Neural cell (in vitro differentiated cells): ENCODE data around the gene SLC16A10. TPM values are rescaled to one million over a fixed set of nuclear protein-coding genes. Genes with fewer than 3 reads are reported as not detected.

ENCODE experiments used
- H2AFZ ChIP-seq: fragments of 200-600, 300-800 bp; sonication (generic), shearing (Covaris generic); 2 replicates; pipeline ENCODE4 v1.6.0; 2014; ENCODE audit warnings: low read depth, mild to moderate bottlenecking, antibody characterized with exemption, low read length, moderate library complexity
- H3F3A ChIP-seq: fragments of 200-600 bp; shearing (Covaris generic); 2 replicates; pipeline ENCODE4 v1.6.1; 2016; ENCODE audit warnings: mild to moderate bottlenecking, moderate library complexity, mixed read lengths, antibody characterized with exemption, low read length; ENCODE audit not compliant: insufficient read depth, poor library complexity, severe bottlenecking
- H3K27ac ChIP-seq: fragments of 200-600, 300-800 bp; sonication (generic), shearing (Covaris generic); 2 replicates; pipeline ENCODE4 v1.5.1; 2014; ENCODE audit warnings: mild to moderate bottlenecking, low read length, moderate library complexity
- H3K27me3 ChIP-seq: fragments of 300-800, 200-600 bp; sonication (generic), shearing (Covaris generic); 2 replicates; pipeline ENCODE4 v1.6.0; 2014; ENCODE audit warnings: mild to moderate bottlenecking, low read depth, low read length, moderate library complexity; ENCODE audit not compliant: insufficient read depth
- H3K36me3 ChIP-seq: fragments of 300-800, 200-600 bp; sonication (generic), shearing (Covaris generic); 2 replicates; pipeline ENCODE4 v1.5.1; 2014; ENCODE audit warnings: mild to moderate bottlenecking, antibody characterized with exemption, low read length, moderate library complexity; ENCODE audit not compliant: insufficient read depth
- H3K4me2 ChIP-seq: fragments of 300-800, 200-600 bp; sonication (generic), shearing (Covaris generic); 2 replicates; pipeline ENCODE4 v1.6.0; 2014; ENCODE audit warnings: mild to moderate bottlenecking, low read length
- H3K4me3 ChIP-seq: fragments of 300-800, 200-600 bp; sonication (generic), shearing (Covaris generic); 2 replicates; pipeline ENCODE4 v1.5.1; 2014; ENCODE audit warnings: mild to moderate bottlenecking, low read length, moderate library complexity
- H3K79me2 ChIP-seq: fragments of 200-600 bp; shearing (Covaris generic); replicated peaks from 2 replicates; pipeline ENCODE4 v1.6.0; 2014; ENCODE audit warnings: mild to moderate bottlenecking, low read length, moderate library complexity; ENCODE audit not compliant: insufficient read depth
- H3K9ac ChIP-seq: fragments of 300-800, 200-600 bp; sonication (generic), shearing (Covaris generic); 2 replicates; pipeline ENCODE4 v1.6.1; 2016; ENCODE audit warnings: mild to moderate bottlenecking, low read length, mixed read lengths
- H3K9me2 ChIP-seq: fragments of 200-600 bp; shearing (Covaris generic); 2 replicates; pipeline ENCODE4 v1.6.1; 2016; ENCODE audit warnings: mild to moderate bottlenecking, low read length, mixed read lengths; ENCODE audit not compliant: insufficient read depth
- H3K9me3 ChIP-seq: fragments of 200-600, 300-800 bp; sonication (generic), shearing (Covaris generic); 2 replicates; pipeline ENCODE4 v1.6.1; 2016; ENCODE audit warnings: mild to moderate bottlenecking, mixed run types, low read length, moderate library complexity, mixed read lengths
- H4K20me1 ChIP-seq: fragments of 200-600 bp; shearing (Covaris generic); 2 replicates; pipeline ENCODE4 v1.6.1; 2016; ENCODE audit warnings: mild to moderate bottlenecking, mixed run types; ENCODE audit not compliant: insufficient read depth
- EP300 ChIP-seq: fragments of 450-650 bp; conservative IDR thresholded peaks from 2 replicates; pipeline ENCODE4 v1.6.1; 2014; ENCODE audit warnings: antibody characterized with exemption, mild to moderate bottlenecking, moderate library complexity; ENCODE audit not compliant: poor library complexity, severe bottlenecking
- EZH2 ChIP-seq: fragments of 200-600, 300-800 bp; shearing (Covaris generic), sonication (generic); IDR thresholded peaks from 2 replicates; pipeline ENCODE4 v1.6.1; 2014; ENCODE audit warnings: antibody characterized with exemption, low read length, borderline replicate concordance, mild to moderate bottlenecking; ENCODE audit not compliant: insufficient read depth, poor library complexity, severe bottlenecking
- MXI1 ChIP-seq: fragments of 450-650 bp; conservative IDR thresholded peaks from 2 replicates; pipeline ENCODE4 v1.6.1; 2014; ENCODE audit warnings: antibody characterized with exemption, mild to moderate bottlenecking; ENCODE audit not compliant: poor library complexity, severe bottlenecking
- POLR2AphosphoS5 ChIP-seq: IDR thresholded peaks from 2 replicates; pipeline ENCODE4 v1.6.1; 2012
- RAD21 ChIP-seq: fragments of 450-650 bp; conservative IDR thresholded peaks from 2 replicates; pipeline ENCODE4 v1.6.1; 2014; ENCODE audit warnings: antibody characterized with exemption, mild to moderate bottlenecking, moderate library complexity
- SMC3 ChIP-seq: fragments of 450-650 bp; conservative IDR thresholded peaks from 2 replicates; pipeline ENCODE4 v1.6.1; 2014; ENCODE audit warnings: antibody characterized with exemption, mild to moderate bottlenecking, moderate library complexity; ENCODE audit not compliant: poor library complexity
- TAF1 ChIP-seq: IDR thresholded peaks from 2 replicates; pipeline ENCODE4 v1.6.1; 2012; ENCODE audit warnings: low read depth
- polyA plus RNA-seq: library from polyadenylated mRNA; depleted of rRNA; stranded (reverse); fragments of >200 nt; gene quantifications from 2 replicates; pipeline ENCODE4 v1.2.3, GENCODE V29; 2014
- TF ChIP-seq, protein P1 (sequence below): IDR thresholded peaks from 2 replicates; pipeline ENCODE4 v1.6.1; 2012; ENCODE audit warnings: borderline replicate concordance
- TF ChIP-seq, protein P2 (sequence below): fragments of 450-650 bp; IDR thresholded peaks from 2 replicates; pipeline ENCODE4 v1.5.1; 2014; ENCODE audit warnings: antibody characterized with exemption, mild to moderate bottlenecking, moderate library complexity; ENCODE audit not compliant: poor library complexity, severe bottlenecking

SLC16A10 gene
- polyA plus RNA-seq, 1 donor from 2014 or later = 1.5 TPM

DNA sequence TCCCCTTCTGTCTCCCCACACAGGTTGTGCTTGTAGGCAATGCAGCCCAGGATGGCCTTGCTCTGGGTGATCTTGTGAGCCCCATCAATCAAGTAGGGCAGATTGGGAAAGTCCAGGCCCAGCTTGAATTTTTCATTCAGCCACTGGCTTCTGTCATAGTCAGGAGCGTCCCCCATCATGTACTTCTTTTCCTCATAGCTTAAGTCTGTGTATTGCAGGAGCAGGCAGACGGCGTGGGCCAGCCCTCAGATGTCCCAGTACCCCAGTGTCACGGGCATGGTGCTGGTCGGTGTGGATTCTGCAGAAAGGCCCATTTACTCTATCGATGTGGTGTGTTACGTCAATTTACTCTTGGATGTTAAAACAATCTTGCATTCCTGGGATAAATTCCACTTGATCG lies 40.1 kb upstream of the SLC16A10 start:
- no peak overlapping the region for H2AFZ ChIP-seq
- no peaks in the 10 kb centered on the region for H3K9me2 ChIP-seq
- no peaks in the 10 kb centered on the region for H3K27me3 ChIP-seq
- H4K20me1 ChIP-seq = no peaks in the 10 kb centered on the region
- no peak overlapping the region for H3K27ac ChIP-seq
- no peak overlapping the region for H3K4me3 ChIP-seq
- H3K4me2 ChIP-seq = no peak overlapping the region
- no peaks in the 10 kb centered on the region for H3K9me3 ChIP-seq
- TF ChIP-seq EP300 = no peak
- TF ChIP-seq TAF1 = no peak
- TF ChIP-seq POLR2AphosphoS5 = no peak
- TF ChIP-seq, protein P1, sequence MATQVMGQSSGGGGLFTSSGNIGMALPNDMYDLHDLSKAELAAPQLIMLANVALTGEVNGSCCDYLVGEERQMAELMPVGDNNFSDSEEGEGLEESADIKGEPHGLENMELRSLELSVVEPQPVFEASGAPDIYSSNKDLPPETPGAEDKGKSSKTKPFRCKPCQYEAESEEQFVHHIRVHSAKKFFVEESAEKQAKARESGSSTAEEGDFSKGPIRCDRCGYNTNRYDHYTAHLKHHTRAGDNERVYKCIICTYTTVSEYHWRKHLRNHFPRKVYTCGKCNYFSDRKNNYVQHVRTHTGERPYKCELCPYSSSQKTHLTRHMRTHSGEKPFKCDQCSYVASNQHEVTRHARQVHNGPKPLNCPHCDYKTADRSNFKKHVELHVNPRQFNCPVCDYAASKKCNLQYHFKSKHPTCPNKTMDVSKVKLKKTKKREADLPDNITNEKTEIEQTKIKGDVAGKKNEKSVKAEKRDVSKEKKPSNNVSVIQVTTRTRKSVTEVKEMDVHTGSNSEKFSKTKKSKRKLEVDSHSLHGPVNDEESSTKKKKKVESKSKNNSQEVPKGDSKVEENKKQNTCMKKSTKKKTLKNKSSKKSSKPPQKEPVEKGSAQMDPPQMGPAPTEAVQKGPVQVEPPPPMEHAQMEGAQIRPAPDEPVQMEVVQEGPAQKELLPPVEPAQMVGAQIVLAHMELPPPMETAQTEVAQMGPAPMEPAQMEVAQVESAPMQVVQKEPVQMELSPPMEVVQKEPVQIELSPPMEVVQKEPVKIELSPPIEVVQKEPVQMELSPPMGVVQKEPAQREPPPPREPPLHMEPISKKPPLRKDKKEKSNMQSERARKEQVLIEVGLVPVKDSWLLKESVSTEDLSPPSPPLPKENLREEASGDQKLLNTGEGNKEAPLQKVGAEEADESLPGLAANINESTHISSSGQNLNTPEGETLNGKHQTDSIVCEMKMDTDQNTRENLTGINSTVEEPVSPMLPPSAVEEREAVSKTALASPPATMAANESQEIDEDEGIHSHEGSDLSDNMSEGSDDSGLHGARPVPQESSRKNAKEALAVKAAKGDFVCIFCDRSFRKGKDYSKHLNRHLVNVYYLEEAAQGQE = no peak
- TF ChIP-seq, protein P2, sequence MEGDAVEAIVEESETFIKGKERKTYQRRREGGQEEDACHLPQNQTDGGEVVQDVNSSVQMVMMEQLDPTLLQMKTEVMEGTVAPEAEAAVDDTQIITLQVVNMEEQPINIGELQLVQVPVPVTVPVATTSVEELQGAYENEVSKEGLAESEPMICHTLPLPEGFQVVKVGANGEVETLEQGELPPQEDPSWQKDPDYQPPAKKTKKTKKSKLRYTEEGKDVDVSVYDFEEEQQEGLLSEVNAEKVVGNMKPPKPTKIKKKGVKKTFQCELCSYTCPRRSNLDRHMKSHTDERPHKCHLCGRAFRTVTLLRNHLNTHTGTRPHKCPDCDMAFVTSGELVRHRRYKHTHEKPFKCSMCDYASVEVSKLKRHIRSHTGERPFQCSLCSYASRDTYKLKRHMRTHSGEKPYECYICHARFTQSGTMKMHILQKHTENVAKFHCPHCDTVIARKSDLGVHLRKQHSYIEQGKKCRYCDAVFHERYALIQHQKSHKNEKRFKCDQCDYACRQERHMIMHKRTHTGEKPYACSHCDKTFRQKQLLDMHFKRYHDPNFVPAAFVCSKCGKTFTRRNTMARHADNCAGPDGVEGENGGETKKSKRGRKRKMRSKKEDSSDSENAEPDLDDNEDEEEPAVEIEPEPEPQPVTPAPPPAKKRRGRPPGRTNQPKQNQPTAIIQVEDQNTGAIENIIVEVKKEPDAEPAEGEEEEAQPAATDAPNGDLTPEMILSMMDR = no peak
- TF ChIP-seq SMC3 = no peak
- no peak for TF ChIP-seq RAD21
- no peak for TF ChIP-seq EZH2
- TF ChIP-seq MXI1 = no peak
- no peaks in the 10 kb centered on the region for H3K79me2 ChIP-seq
- H3F3A ChIP-seq = no peaks in the 10 kb centered on the region
- no peak overlapping the region for H3K9ac ChIP-seq
- H3K36me3 ChIP-seq = no peaks in the 10 kb centered on the region

DNA sequence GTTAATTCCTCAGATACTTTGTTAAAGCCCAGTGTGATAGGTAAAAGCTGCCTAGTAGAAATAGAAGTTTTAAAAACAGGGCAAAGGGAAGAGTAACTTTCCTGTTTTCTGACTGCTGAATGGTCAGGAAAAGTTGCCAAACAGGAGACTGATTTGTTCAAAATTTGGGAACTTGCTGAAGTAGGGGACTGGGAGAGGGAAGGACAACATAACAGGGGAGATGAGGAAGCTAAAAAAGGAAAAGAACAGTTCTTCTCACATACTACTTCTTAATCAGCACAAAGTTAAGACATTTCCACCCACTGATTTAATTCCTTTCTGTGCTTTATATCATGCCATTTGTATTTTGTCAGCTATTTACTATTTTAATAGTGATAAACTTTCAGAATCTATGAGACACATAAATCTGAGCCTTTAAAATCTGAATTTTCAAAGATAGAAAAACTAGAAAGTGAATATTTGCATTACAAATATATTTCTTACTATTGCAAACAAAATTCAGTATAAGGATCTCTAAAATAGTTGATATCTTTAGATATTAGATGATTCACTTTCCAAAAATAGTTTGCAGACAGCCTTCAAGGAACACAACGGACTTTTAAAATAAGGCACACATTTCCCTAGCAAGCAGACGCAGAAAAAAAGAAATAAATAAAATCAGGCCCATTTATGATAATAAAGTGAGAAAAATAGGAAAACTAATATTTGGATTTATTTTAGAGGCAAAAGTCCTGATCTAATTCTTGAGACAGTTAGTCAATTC lies 36.9 kb upstream of the SLC16A10 start:
- Histone ChIP-seq H3K9me2 (no peaks in the 10 kb centered on the region), H3K36me3 (no peaks in the 10 kb centered on the region), H2AFZ (no peak overlapping the region), H3K4me3 (no peak overlapping the region), H3F3A (no peaks in the 10 kb centered on the region), H3K4me2 (no peak overlapping the region), H3K27me3 (no peaks in the 10 kb centered on the region), H3K27ac (no peak overlapping the region), H3K79me2 (no peaks in the 10 kb centered on the region), H3K9me3 (no peaks in the 10 kb centered on the region), H3K9ac (no peak overlapping the region), H4K20me1 (no peaks in the 10 kb centered on the region)
- TF ChIP-seq, protein P2 = no peak
- TF ChIP-seq RAD21 (no peak), EP300 (no peak), SMC3 (no peak), EZH2 (no peak), TAF1 (no peak), POLR2AphosphoS5 (no peak), MXI1 (no peak)
- TF ChIP-seq, protein P1 = no peak
